SK-N-SH (cell line): Measurements from ENCODE around the gene C3AR1. TPM values are rescaled to one million over a fixed set of nuclear protein-coding genes. Genes with fewer than 3 reads are reported as not detected.

Experiments used
- CTCF ChIA-PET: fragments of 300-600, 350-600 bp; formaldehyde crosslinking; extraction: SDS; loops from one replicate; lab custom pipeline; 2021; lab: Yijun Ruan, JAX
- POLR2A ChIA-PET: fragments of 350-600 bp; sonication (Branson Sonifier 250); formaldehyde crosslinking; extraction: SDS; loops from one replicate; lab custom pipeline; 2020; ENCODE audit warnings: antibody characterized with exemption, inconsistent platforms; lab: Yijun Ruan, JAX
- DNase-seq: peaks from one replicate; pipeline ENCODE4 v3.0.0; 2012
- H2AFZ ChIP-seq: fragments of 200-600 bp; sonication (generic); 2 replicates; pipeline ENCODE4 v1.8.1; 2016; ENCODE audit warnings: antibody characterized with exemption, mild to moderate bottlenecking, low read depth
- H3F3A ChIP-seq: fragments of 200-600 bp; sonication (generic); replicated peaks from 2 replicates; pipeline ENCODE3; 2016; ENCODE audit warnings: antibody characterized with exemption, mild to moderate bottlenecking; ENCODE audit not compliant: insufficient read depth
- H3K27ac ChIP-seq, 2 experiments: fragments of 200-500 bp in 1 of 2; fragments of 200-600 bp in 1 of 2; sonication (Bioruptor generic) in 1 of 2; sonication (generic), shearing (Covaris generic) in 1 of 2; 2 replicates each; pipeline versions ENCODE4 v1.5.1 to v1.6.1; 2014 to 2016; ENCODE audit warnings: low read depth in 2 of 2, inconsistent platforms in 1 of 2, low read length in 1 of 2, mild to moderate bottlenecking in 1 of 2, mixed read lengths in 1 of 2
- H3K27me3 ChIP-seq: fragments of 200-600 bp; sonication (generic), shearing (Covaris generic); 2 replicates; pipeline ENCODE4 v1.6.1; 2016; ENCODE audit warnings: mixed run types; ENCODE audit not compliant: insufficient read depth
- H3K36me3 ChIP-seq, 2 experiments: fragments of 200-500 bp in 1 of 2; fragments of 200-600 bp in 1 of 2; sonication (Bioruptor generic) in 1 of 2; sonication (generic) in 1 of 2; replicated peaks in 1 of 2; 2 replicates each; pipeline versions ENCODE3 to v1.5.1; 2014 to 2016; ENCODE audit warnings: low read length in 1 of 2, mild to moderate bottlenecking in 1 of 2; ENCODE audit not compliant: insufficient read depth in 2 of 2, control insufficient read depth in 1 of 2
- H3K4me1 ChIP-seq, 2 experiments: fragments of 200-500 bp in 1 of 2; fragments of 200-600 bp in 1 of 2; sonication (Bioruptor generic) in 1 of 2; sonication (generic), shearing (Covaris generic) in 1 of 2; 2 replicates each; pipeline versions ENCODE4 v1.5.1 to v1.6.1; 2014 to 2016; ENCODE audit warnings: low read depth in 1 of 2, low read length in 1 of 2, mixed run types in 1 of 2; ENCODE audit not compliant: insufficient read depth in 2 of 2, control insufficient read depth in 1 of 2
- H3K4me2 ChIP-seq: fragments of 200-600 bp; sonication (generic), shearing (Covaris generic); 2 replicates; pipeline ENCODE4 v1.6.1; 2017; ENCODE audit warnings: mixed run types
- H3K4me3 ChIP-seq, 2 experiments: fragments of 200-500 bp in 1 of 2; fragments of 200-600 bp in 1 of 2; sonication (Bioruptor generic) in 1 of 2; sonication (generic), shearing (Covaris generic) in 1 of 2; 2 replicates each; pipeline versions ENCODE4 v1.5.1 to v1.8.1; 2014 to 2016; ENCODE audit warnings: low read depth in 2 of 2, inconsistent platforms in 1 of 2, low read length in 1 of 2, mild to moderate bottlenecking in 1 of 2, mixed read lengths in 1 of 2, moderate library complexity in 1 of 2
- H3K79me2 ChIP-seq: fragments of 200-600 bp; sonication (generic); 2 replicates; pipeline ENCODE4 v1.8.1; 2017; ENCODE audit warnings: mild to moderate bottlenecking; ENCODE audit not compliant: insufficient read depth
- H3K9ac ChIP-seq: fragments of 200-600 bp; sonication (generic); 2 replicates; pipeline ENCODE4 v1.6.1; 2017; ENCODE audit warnings: mixed run types
- H3K9me2 ChIP-seq: fragments of 200-600 bp; sonication (generic); 2 replicates; pipeline ENCODE4 v1.6.1; 2017; ENCODE audit warnings: mixed run types
- H3K9me3 ChIP-seq: fragments of 200-600 bp; sonication (generic); 2 replicates; pipeline ENCODE4 v1.6.1; 2017; ENCODE audit warnings: mixed run types, mild to moderate bottlenecking, moderate library complexity
- H4K20me1 ChIP-seq: fragments of 200-600 bp; sonication (generic); 2 replicates; pipeline ENCODE4 v1.6.1; 2017; ENCODE audit warnings: mild to moderate bottlenecking, mixed run types; ENCODE audit not compliant: insufficient read depth
- EP300 ChIP-seq, 2 experiments: IDR thresholded peaks; 2 replicates each; pipeline versions ENCODE4 v1.4.0 to v1.6.1; 2012; ENCODE audit warnings: borderline replicate concordance in 1 of 2, low read depth in 1 of 2, low read length in 1 of 2
- FOSL2 ChIP-seq: IDR thresholded peaks from 2 replicates; pipeline ENCODE4 v1.4.0; 2012; ENCODE audit warnings: low read depth, mild to moderate bottlenecking, moderate library complexity, borderline replicate concordance
- FOXM1 ChIP-seq: IDR thresholded peaks from 2 replicates; pipeline ENCODE4 v1.4.0; 2012; ENCODE audit warnings: low read depth, mild to moderate bottlenecking
- JUND ChIP-seq: IDR thresholded peaks from 2 replicates; pipeline ENCODE4 v1.4.0; 2012
- MAX ChIP-seq: IDR thresholded peaks from 2 replicates; pipeline ENCODE4 v1.4.0; 2012; ENCODE audit warnings: low read depth
- MEF2A ChIP-seq: IDR thresholded peaks from 2 replicates; pipeline ENCODE4 v1.4.0; 2012; ENCODE audit warnings: low read depth, borderline replicate concordance
- MXI1 ChIP-seq: IDR thresholded peaks from 2 replicates; pipeline ENCODE4 v1.6.1; 2012; ENCODE audit warnings: mild to moderate bottlenecking, low read depth, low read length, improper control_type of control experiment
- NFIC ChIP-seq: IDR thresholded peaks from 2 replicates; pipeline ENCODE4 v1.4.0; 2012; ENCODE audit warnings: borderline replicate concordance
- PBX3 ChIP-seq: IDR thresholded peaks from 2 replicates; pipeline ENCODE4; 2012
- POLR2AphosphoS5 ChIP-seq: IDR thresholded peaks from 2 replicates; pipeline ENCODE4 v1.6.1; 2012; ENCODE audit warnings: low read depth, low read length
- REST ChIP-seq: IDR thresholded peaks from 2 replicates; pipeline ENCODE4 v1.6.1; 2012; ENCODE audit warnings: mild to moderate bottlenecking, low read depth, low read length, moderate library complexity
- RXRA ChIP-seq: IDR thresholded peaks from 2 replicates; pipeline ENCODE4 v1.4.0; 2012; ENCODE audit warnings: low read depth, mild to moderate bottlenecking, borderline replicate concordance
- TCF12 ChIP-seq: IDR thresholded peaks from 2 replicates; pipeline ENCODE4 v1.4.0; 2012
- TEAD4 ChIP-seq: IDR thresholded peaks from 2 replicates; pipeline ENCODE4 v1.4.0; 2012; ENCODE audit warnings: mild to moderate bottlenecking, borderline replicate concordance; ENCODE audit not compliant: insufficient read depth
- USF1 ChIP-seq: IDR thresholded peaks from 2 replicates; pipeline ENCODE4 v1.4.0; 2012; ENCODE audit warnings: low read depth, borderline replicate concordance
- USF2 ChIP-seq: fragments of 150-350 bp; IDR thresholded peaks from 2 replicates; pipeline ENCODE4 v1.6.1; 2017; ENCODE audit warnings: antibody characterized with exemption, low read length, low read depth, borderline replicate concordance
- YY1 ChIP-seq: IDR thresholded peaks from 2 replicates; pipeline ENCODE4 v1.4.0; 2012; ENCODE audit warnings: low read depth, mild to moderate bottlenecking
- WGBS: methylation state at CpG from one replicate; pipeline ENCODE4 v1.1.6; 2017; ENCODE audit warnings: low lambda C conversion rate; 5-methylcytosine and 5-hydroxymethylcytosine counted together
- polyA plus RNA-seq, 3 experiments: library from polyadenylated mRNA; depleted of rRNA; stranded (reverse); fragments of >200 nt; gene quantifications; 2 replicates each; pipeline ENCODE4 v1.2.3, GENCODE V29; 2012

C3AR1 gene
- polyA plus RNA-seq, 1 of the 3 experiments (the other 2 are of a cell fraction) = 1.4 TPM

- TF ChIP-seq USF1 = no peak
- TF ChIP-seq TEAD4 = no peak
- no peak for TF ChIP-seq TCF12
- TF ChIP-seq PBX3 = no peak
- TF ChIP-seq, all 33 proteins: peak for 0
Observed at GRCh38 chr12:8099235-8099634, 33.1 kb upstream of the C3AR1 start (continued).

- Histone ChIP-seq H3K9ac (no peak overlapping the region), H3K79me2 (no peaks in the 10 kb centered on the region), H3K27me3 (no peaks in the 10 kb centered on the region), H3K36me3 (peaks cover 56% of the 10 kb centered on the region in 2 experiments), H3K4me2 (no peak overlapping the region), H3K27ac (no peak overlapping the region), H3F3A (peaks cover 4% of the 10 kb centered on the region), H3K9me2 (no peaks in the 10 kb centered on the region), H3K4me1 (no peaks in the 10 kb centered on the region), H4K20me1 (no peaks in the 10 kb centered on the region), H3K4me3 (no peak overlapping the region), H3K9me3 (no peaks in the 10 kb centered on the region), H2AFZ (no peak overlapping the region)
- ChIA-PET POLR2A (no interaction called here), CTCF (interaction anchor here (0.7 to 2.3 kb wide), 2 partner anchors 12 to 51 kb away, joined by 3 to 10 read pairs; no protein-coding TSS in a partner anchor)
- TF ChIP-seq RXRA (no peak), EP300 (IDR thresholded peaks at IDR 0.05; ENCODE audit: borderline replicate concordance in 1 of 2, low read depth in 1 of 2, low read length in 1 of 2) (no peak)
- no peak for DNase-seq
- 90% methylated on average over 2 of the region's 2 CpGs for WGBS
Observed at GRCh38 chr12:8096281-8096915, 30.2 kb upstream of the C3AR1 start.

- Histone ChIP-seq H3K27me3 (no peaks in the 10 kb centered on the region), H3K4me2 (no peak overlapping the region), H3K36me3 (peaks cover 42 to 71% of the 10 kb centered on the region in 2 experiments), H3F3A (peaks cover 4% of the 10 kb centered on the region), H3K9me3 (no peaks in the 10 kb centered on the region), H4K20me1 (no peaks in the 10 kb centered on the region), H3K79me2 (peaks cover 9% of the 10 kb centered on the region; the same call in 1 of the 2 replicates), H3K9ac (no peak overlapping the region), H3K27ac (no peak overlapping the region), H3K4me1 (no peaks in the 10 kb centered on the region), H3K4me3 (no peak overlapping the region), H2AFZ (no peak overlapping the region), H3K9me2 (no peaks in the 10 kb centered on the region)
- POLR2A ChIA-PET = no interaction called here
- CTCF ChIA-PET = interaction anchor here (1.0 to 1.7 kb wide), 2 partner anchors 15 kb away, joined by 3 to 6 read pairs; no protein-coding TSS in a partner anchor
- DNase-seq = no peak
- 95% methylated on average over 3 of the region's 3 CpGs for WGBS
- TF ChIP-seq FOXM1 (no peak), USF1 (no peak), NFIC (no peak), JUND (no peak), FOSL2 (no peak), POLR2AphosphoS5 (no peak), RXRA (no peak), USF2 (no peak), MAX (no peak), REST (no peak), MXI1 (no peak), MEF2A (no peak), EP300 (IDR thresholded peaks at IDR 0.05; ENCODE audit: borderline replicate concordance in 1 of 2, low read depth in 1 of 2, low read length in 1 of 2) (no peak), YY1 (no peak)
Observed at GRCh38 chr12:8093291-8093690, 27.1 kb upstream of the C3AR1 start.
